Measurements from ENCODE around the gene ARHGEF1.
A peak's percentile ranks its signal among the peaks of the same experiment; 100 is the strongest.

DNA sequence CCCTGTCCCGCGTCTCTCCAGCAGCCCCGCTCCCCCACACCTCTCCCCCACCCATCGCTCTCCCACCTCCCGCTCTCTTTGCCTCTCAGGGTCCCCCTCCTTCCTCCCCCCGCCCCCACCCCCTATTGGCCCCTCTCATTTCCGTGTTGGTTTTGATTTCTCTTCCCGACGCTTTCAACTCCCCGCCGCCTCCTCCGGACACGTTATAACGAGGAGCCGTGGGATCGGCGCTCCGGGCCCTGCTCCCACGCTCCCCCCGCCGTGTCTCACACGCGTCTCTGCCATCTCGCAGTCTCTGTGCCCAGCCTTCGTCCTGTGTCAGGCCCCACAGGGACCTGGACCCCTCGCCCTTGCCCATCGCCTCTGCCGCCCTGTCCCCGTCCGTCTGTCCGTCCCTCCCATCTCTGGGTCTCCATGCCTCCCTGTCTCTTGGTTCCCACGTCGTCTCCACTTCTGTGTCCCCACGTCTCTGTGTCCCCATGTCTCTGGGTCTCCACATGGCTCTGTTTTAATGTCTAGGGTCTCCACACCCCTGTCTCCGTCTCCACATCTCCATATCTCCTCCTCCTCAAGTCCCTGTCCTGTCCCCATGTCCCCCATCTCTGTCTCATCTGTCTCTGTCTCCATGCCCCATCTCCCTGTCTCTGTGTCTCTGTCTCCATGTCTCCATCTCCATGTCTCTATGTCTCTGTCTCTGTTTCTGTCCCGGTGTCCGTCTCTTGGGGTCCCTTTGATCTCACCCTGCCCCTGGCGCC lies 32.2 kb downstream of the ARHGEF1 start:
- TF ChIP-seq, protein P1, sequence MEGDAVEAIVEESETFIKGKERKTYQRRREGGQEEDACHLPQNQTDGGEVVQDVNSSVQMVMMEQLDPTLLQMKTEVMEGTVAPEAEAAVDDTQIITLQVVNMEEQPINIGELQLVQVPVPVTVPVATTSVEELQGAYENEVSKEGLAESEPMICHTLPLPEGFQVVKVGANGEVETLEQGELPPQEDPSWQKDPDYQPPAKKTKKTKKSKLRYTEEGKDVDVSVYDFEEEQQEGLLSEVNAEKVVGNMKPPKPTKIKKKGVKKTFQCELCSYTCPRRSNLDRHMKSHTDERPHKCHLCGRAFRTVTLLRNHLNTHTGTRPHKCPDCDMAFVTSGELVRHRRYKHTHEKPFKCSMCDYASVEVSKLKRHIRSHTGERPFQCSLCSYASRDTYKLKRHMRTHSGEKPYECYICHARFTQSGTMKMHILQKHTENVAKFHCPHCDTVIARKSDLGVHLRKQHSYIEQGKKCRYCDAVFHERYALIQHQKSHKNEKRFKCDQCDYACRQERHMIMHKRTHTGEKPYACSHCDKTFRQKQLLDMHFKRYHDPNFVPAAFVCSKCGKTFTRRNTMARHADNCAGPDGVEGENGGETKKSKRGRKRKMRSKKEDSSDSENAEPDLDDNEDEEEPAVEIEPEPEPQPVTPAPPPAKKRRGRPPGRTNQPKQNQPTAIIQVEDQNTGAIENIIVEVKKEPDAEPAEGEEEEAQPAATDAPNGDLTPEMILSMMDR (conservative IDR thresholded peaks at IDR 0.05 in 1 of 2, IDR thresholded peaks at IDR 0.05 in 1 of 2; ENCODE audit: low read depth in 1 of 2, low read length in 2 of 2): no peak
- TF ChIP-seq EZH2 (IDR thresholded peaks at IDR 0.05; ENCODE audit: low read length, missing control alignments): peak; percentile 96
